ENCODE results near the gene PRELID3B. TPM values are rescaled to one million over a fixed set of nuclear protein-coding genes. Genes with fewer than 3 reads are reported as not detected.

Gene PRELID3B
- total RNA-seq, 4 donors from 2014 or later, result 19.2 to 34.5 (median 23.1) TPM

DNA sequence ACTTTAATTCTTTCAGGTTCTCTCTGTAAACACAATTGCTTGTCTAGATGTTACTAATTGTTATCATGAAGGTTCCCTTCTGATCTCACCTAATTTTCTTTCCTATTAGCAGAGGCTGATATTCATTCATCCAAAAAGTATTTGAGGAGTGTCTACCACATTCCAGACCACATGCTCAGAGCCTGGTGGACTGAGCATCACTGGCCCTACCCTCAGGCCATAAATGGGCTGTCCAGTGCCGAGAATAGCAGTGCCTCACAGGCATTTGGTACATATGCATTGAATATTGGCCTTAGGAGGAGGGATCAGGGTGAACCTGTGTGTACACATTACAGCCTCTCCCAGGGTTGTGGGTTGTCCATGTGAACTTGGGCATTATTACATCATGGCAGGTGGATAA, 40.4 kb upstream of the PRELID3B start:
- Histone ChIP-seq H3K27me3 (no peaks in the 10 kb centered on the region), H3K36me3 (no peaks in the 10 kb centered on the region), H3K4me1 (peaks cover 0 to 9% (median 0%) of the 10 kb centered on the region in 4 donors), H3K4me3 (no peak overlapping the region), H3K27ac (no peak overlapping the region), H3K9me3 (no peaks in the 10 kb centered on the region)
- DNase-seq (ENCODE audit: low spot score in 2 of 2), result no peak
- 67 to 76% methylated on average over 1 of the region's 1 CpG for WGBS, 2 donors
- TF ChIP-seq, protein P1, sequence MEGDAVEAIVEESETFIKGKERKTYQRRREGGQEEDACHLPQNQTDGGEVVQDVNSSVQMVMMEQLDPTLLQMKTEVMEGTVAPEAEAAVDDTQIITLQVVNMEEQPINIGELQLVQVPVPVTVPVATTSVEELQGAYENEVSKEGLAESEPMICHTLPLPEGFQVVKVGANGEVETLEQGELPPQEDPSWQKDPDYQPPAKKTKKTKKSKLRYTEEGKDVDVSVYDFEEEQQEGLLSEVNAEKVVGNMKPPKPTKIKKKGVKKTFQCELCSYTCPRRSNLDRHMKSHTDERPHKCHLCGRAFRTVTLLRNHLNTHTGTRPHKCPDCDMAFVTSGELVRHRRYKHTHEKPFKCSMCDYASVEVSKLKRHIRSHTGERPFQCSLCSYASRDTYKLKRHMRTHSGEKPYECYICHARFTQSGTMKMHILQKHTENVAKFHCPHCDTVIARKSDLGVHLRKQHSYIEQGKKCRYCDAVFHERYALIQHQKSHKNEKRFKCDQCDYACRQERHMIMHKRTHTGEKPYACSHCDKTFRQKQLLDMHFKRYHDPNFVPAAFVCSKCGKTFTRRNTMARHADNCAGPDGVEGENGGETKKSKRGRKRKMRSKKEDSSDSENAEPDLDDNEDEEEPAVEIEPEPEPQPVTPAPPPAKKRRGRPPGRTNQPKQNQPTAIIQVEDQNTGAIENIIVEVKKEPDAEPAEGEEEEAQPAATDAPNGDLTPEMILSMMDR (IDR thresholded peaks at IDR 0.05), result no peak
- TF ChIP-seq POLR2A (IDR thresholded peaks at IDR 0.05) (no peak), EP300 (IDR thresholded peaks at IDR 0.05) (no peak)

DNA sequence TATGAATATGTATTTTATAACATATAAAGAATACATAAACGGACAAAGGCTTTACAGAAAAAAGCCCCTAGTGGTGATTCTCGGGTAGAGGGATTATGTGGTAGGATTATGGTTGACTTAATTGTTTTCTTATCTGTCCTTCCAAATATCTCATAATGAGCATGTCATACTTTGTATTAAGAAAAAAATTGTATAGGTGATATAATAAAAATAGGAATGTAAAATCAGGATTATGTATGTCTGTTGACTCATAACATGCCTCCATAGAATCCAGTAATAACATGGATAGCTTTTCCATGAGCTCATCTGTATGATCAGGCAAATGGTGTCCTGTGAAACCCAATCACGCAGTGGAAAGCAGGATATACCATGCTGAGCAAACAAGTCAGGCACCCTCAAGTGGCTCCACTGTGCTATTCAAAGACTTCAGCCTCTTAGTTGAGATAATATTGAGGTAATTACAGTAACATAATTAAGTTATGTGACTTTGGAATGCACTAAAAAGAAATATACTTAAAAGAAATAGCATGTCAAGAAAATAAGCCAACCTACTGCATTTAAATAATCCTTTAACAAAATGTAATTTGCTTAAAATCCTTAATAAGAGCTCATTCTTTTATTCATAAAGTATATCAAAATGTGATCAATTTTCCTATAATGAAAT, 39.6 kb upstream of the PRELID3B start:
- WGBS, 2 donors, result 36 to 37% methylated on average over 3 of the region's 3 CpGs
- Histone ChIP-seq H3K36me3 (no peaks in the 10 kb centered on the region), H3K27me3 (no peaks in the 10 kb centered on the region), H3K4me3 (no peak overlapping the region), H3K9me3 (no peaks in the 10 kb centered on the region), H3K4me1 (peaks cover 0 to 7% (median 0%) of the 10 kb centered on the region in 4 donors), H3K27ac (no peak overlapping the region)
- no peak for TF ChIP-seq EP300 (IDR thresholded peaks at IDR 0.05)
- no peak for TF ChIP-seq POLR2A (IDR thresholded peaks at IDR 0.05)
- TF ChIP-seq, protein P1 (IDR thresholded peaks at IDR 0.05), result peak in 2 of 5 experiments; percentile 8 to 34
- no peak for DNase-seq (ENCODE audit: low spot score in 2 of 2)

DNA sequence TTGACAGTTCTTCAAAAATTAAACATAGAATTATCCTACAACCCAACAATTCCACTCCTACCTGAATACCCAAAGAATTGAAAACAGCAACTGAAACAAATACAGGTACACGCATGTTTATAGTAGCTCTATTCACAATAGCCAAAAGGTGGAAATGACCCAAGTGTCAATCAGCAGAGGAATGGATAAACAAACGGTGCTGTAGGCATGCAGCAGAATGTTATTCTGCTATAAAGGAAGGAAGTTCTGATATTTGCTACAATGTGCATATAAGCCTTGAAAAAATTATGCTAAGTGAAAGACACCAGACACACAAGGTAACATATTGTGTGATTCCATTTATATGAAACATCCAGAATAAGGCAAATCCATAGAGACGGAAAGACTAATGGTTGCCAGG, 38.5 kb upstream of the PRELID3B start:
- no peak for DNase-seq (ENCODE audit: low spot score in 2 of 2)
- Histone ChIP-seq H3K36me3 (no peaks in the 10 kb centered on the region), H3K27ac (no peak overlapping the region), H3K4me1 (peaks cover 0 to 7% (median 0%) of the 10 kb centered on the region in 4 donors), H3K27me3 (peaks cover 0 to 6% of the 10 kb centered on the region in 2 donors), H3K4me3 (no peak overlapping the region), H3K9me3 (no peaks in the 10 kb centered on the region)
- TF ChIP-seq POLR2A (IDR thresholded peaks at IDR 0.05), result no peak
- TF ChIP-seq EP300 (IDR thresholded peaks at IDR 0.05), result no peak
- TF ChIP-seq, protein P1 (IDR thresholded peaks at IDR 0.05), result no peak
- 64 to 69% methylated on average over 3 of the region's 3 CpGs for WGBS, 2 donors

DNA sequence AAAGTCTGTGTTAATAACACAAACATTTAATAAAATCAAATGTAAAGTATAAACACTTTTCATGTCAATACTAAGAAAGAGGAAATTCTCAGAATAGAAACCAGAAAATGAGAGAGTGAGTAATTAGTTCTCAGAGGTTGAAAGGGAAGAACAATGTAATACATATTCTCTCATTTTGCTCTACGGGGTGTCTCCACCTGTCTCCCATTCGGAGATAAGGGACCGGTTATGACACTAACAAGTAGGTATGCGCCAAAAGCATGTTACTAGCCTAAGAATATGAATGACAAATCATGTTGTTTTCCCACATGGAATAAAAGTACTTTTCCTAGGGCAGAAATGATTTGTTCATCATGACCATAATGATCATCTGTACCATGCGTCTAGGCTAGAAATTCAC, 35.6 kb upstream of the PRELID3B start:
- Histone ChIP-seq H3K4me3 (no peak overlapping the region), H3K27ac (no peak overlapping the region), H3K4me1 (no peaks in the 10 kb centered on the region), H3K36me3 (no peaks in the 10 kb centered on the region), H3K9me3 (no peaks in the 10 kb centered on the region), H3K27me3 (peaks cover 0 to 6% of the 10 kb centered on the region in 2 donors)
- DNase-seq (ENCODE audit: low spot score in 2 of 2), result no peak
- WGBS, 2 donors, result 74 to 79% methylated on average over 5 of the region's 5 CpGs
- TF ChIP-seq EP300 (IDR thresholded peaks at IDR 0.05) (no peak), POLR2A (IDR thresholded peaks at IDR 0.05) (no peak)
- TF ChIP-seq, protein P1 (IDR thresholded peaks at IDR 0.05), result no peak

DNA sequence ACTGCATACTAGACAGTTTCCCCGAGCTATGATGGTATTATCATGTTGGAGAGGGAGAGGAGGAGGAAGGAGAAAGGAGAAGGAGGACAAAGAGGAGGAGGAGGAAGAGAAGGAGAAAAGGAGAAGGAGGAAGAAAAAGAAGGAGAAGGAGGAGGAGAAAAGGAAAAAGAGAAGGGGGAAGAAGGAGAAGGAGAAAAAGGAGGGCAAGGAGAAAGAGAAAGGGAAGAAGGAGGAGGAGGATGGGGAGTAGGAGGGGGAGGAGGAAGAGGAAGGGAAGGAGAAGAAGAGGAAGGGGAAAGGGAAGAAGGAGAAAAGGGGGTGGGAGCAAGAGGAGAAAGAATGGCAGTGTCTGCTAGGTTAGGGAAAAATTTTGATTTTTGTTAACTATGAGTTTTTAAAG, 35.1 kb upstream of the PRELID3B start:
- H3K36me3 ChIP-seq, result no peaks in the 10 kb centered on the region
- TF ChIP-seq POLR2A (IDR thresholded peaks at IDR 0.05), result no peak
- TF ChIP-seq, protein P1 (IDR thresholded peaks at IDR 0.05), result no peak
- TF ChIP-seq EP300 (IDR thresholded peaks at IDR 0.05), result no peak
- H3K4me3 ChIP-seq, result no peak overlapping the region
- DNase-seq (ENCODE audit: low spot score in 2 of 2), result no peak
- 50 to 55% methylated on average over 1 of the region's 1 CpG for WGBS, 2 donors
- H3K27me3 ChIP-seq, result peaks cover 0 to 6% of the 10 kb centered on the region in 2 donors
- H3K27ac ChIP-seq, result no peak overlapping the region
- H3K4me1 ChIP-seq, result no peaks in the 10 kb centered on the region
- H3K9me3 ChIP-seq, result no peaks in the 10 kb centered on the region
